GM18499 (cell line): Measurements from ENCODE around the gene NUP214.
"Not testable (repeated sequence)": the region's sequence is repeated elsewhere in the genome, so short reads cannot be mapped to it uniquely, and the experiment has no call there.

ENCODE experiments used
- ATAC-seq: cut with Tn5 transposase; IDR thresholded peaks from one replicate; pipeline ENCODE4 v1.9.1; 2021; ENCODE audit warnings: moderate number of reproducible peaks; ENCODE audit not compliant: insufficient read depth, unreplicated experiment

Gene NUP214

DNA sequence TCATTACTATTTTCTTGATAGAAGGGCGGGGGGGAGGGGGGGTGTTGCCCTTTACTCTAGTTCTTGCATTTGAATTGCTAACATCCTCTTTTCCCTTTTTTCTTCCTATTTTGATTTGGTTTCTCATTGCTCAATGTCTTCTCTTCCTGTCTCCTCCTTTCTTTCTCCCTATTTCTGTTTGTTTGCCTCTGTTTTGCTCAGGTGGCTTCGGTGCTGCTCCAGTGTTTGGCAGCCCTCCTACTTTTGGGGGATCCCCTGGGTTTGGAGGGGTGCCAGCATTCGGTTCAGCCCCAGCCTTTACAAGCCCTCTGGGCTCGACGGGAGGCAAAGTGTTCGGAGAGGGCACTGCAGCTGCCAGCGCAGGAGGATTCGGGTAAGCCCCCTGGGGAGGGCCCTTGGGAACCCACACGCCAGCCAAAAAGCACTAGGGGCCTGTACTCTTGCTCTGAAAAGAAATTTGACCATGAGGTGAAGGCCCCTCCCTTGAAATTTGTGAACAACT lies 102.6 kb downstream of the NUP214 start:
- ATAC-seq: no peak

DNA sequence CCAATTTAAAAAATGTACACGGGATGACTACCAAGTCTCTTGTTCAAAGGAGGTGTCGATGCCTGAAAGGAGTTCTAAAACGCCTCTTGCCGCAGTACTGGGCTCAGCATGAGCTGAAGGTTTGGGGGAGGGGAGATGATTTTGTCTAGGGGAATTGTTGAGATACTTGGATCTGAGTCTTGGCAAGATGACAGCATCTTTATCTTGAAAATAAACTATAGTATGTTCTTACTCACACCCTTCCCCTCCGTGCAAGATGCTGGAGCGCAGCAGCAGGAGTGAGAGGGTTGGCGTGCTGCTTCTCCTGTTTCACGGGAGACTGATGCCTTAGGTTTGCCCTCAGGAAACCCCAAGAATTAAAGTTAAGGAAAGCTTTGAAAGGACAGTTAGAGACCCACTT lies 103.6 kb downstream of the NUP214 start:
- ATAC-seq: no peak

DNA sequence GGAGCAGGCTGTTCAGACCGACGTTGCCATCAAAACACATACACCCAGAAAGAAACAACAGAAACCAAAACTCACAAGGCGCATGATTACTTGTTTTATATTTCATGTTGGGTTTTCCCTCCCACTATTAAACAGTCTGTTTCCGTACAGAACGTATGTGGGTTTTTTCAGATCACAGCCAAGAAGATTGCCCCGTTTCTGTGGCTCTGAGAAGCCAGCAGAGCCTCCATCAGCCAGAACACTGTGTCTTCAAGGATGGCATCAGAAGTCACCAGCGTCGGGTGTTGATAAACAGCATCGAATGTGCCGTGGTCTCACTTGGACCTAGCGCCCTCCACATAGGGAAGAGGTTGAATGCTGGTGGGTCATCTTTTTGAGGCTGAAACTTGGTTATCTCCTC lies 108.2 kb downstream of the NUP214 start:
- no peak for ATAC-seq

DNA sequence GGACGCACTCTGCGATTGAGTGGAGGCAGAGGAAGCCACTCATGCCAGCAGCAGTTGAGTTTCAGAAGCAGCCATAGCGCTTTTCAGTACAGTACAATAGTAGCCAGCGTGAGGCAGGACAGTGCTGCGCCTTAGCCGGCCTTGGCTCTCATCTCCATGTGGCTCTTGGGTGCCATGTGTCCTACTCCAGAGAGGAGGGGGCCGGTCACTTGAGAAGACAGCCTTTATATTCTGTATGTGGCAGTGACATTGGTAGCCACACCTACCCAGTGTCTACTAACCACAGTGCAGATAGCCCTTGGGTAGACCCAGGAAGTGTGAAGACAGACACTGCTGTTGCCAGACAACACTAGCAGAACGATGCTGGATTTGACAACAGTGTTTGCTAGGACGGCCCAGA lies 108.6 kb downstream of the NUP214 start:
- no peak for ATAC-seq

DNA sequence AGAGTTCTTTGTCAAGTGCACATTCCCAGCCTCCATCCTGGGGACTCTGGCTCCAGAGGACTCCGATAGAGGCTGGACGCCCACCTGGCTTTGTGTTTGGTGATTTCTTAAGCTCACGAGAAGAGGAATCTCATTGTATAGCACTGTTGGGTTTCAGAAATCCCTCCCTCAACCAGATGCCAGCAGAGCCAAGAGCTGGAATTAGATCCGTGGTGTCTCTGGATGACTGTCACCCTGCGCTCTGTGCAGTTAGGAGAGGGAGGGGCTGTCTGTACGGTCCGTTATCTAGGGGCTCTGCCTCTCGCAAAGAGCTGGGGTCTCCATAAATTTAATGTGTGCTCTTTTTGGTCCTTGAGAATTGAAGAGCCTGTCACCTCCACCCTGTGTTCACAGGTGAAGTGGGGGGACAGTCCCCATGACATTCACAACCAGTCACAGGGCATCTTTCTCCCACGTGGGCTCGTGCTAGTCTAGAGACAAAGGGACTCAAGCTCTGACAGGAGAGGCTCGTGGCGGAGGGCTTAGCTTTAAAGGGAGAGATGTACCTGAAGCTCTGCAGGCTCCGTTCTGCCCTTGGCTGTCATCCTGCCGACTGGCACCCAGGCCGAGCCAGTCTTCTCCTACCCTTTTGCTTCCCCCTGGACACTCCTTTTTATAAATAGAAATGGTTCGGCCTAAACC lies 109.6 kb downstream of the NUP214 start:
- no peak for ATAC-seq

DNA sequence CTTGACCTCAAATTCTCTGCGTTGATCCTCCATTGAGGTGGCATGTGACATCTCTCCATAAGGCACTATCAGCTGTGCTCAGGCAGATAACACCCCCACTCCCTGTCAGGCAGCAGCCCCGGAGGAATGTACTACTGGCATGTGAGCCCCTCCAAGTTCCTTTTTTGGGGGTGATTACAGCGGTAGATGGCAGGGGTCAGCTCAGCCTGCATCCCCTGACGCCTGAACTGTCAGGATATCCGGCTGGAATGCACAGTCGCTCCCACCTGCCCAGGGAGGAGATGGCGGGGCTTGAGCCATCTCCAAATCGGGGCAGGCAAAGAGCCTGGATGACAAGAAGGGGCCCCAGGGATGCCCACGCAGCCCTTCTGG lies 110.1 kb downstream of the NUP214 start:
- ATAC-seq: no peak

DNA sequence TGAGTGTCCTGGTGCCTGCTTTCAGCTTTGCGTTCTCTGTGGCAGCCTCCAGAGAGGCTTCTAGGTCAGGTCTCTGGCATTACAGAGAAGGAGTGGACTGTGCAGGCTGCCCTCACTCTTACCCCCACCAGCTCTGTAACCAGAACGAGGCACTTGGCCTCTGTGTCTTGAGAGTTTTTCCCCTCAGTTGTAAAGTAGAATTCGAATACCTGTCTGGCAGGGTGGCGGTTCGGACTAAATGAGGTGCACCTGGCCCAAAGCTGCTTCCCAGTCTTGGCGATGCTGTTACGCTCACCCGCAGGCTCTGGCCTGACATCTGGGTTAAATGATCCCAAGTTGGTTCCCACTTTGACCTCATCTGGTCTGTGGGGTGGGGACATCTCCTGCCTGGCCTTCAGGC lies 110.8 kb downstream of the NUP214 start:
- ATAC-seq: no peak

DNA sequence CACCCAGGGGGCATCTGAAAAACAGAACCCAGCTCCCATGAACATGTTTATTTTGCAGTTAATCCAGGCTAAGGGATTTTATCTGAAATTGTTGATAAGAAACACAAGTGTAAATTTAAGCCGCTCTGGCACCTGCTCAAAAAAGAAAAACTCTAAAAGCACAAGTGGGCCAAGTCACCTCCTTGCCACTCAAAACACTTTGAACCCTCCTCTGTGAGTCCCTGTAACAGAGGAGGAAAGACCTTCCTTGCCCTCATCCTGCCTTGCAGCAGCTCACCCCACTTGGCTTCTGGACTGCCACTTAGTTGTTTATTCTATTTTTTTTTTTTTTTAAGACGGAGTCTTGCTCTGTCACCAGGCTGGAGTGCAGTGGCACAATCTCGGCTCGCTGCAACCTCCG lies 111.4 kb downstream of the NUP214 start:
- no peak for ATAC-seq

DNA sequence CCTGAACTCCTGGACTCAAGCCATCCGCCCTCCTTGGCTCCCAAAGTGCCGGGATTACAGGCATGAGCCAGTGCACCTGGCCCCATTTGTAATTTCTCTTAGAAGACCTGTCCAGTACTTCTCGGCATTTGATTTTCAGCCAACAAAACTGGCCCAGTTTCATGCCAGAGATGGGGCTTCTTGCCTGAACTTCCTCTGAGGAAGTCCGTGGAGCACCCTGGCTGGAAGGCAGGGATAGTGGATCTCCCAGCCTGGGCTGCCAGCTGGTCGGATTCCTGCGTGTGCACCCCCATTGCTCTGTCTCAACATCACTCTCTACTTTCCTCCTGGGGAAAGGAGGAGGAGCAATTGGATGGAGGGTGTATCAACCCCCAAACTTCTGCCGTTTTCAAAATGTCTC lies 111.9 kb downstream of the NUP214 start:
- no peak for ATAC-seq

DNA sequence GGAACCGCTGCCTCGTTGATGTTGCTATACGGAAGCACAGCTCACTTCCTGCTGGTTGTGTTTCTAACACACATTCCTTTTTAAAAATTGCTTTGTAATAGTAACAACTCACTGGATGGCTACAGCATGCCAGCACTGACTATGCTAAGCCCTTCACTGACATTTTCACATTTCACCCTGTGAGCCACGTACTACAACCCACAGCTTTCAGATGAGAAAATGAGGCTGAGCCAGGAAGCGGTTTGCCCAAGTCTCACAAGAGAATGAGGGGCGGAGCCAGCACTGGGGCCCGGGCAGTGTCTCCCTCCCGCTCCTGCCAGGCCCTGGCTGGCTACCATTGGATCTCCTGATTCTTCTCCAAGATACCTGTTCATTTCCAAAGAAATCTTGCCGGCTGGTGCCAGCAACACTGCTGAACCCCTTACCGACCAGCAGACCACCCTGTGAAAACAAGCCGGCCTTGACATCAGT lies 112.6 kb downstream of the NUP214 start:
- ATAC-seq: no peak

DNA sequence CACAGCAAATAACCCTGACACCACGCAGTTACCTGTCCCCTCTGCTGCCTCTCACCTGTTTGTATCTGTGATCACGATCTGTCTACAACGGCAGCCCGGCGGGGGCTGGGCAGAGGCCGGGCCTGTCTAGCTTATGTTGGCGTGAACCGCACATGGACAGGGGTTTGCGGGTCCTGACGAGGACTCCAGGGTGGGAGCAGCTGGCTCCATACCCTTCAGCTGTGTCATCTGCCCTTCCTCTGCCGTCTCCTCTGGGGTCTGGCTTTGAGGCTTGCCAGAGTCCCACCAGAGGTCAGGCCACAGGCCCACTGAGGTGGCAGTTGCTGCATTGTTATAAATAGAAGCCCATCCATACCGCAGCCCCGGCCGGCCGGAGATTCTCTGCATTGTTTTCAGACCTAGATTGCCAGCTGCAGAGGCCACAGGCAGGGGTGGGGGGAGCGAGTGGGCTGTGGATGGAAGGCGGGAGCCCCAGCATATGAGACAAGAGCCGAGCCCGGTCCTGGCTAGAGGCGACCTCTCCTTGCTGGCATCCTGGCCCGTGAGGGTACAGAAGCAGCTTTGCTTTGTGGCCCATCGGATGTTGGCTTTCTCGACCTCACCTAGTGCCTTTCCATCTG lies 113.1 kb downstream of the NUP214 start:
- no peak for ATAC-seq

DNA sequence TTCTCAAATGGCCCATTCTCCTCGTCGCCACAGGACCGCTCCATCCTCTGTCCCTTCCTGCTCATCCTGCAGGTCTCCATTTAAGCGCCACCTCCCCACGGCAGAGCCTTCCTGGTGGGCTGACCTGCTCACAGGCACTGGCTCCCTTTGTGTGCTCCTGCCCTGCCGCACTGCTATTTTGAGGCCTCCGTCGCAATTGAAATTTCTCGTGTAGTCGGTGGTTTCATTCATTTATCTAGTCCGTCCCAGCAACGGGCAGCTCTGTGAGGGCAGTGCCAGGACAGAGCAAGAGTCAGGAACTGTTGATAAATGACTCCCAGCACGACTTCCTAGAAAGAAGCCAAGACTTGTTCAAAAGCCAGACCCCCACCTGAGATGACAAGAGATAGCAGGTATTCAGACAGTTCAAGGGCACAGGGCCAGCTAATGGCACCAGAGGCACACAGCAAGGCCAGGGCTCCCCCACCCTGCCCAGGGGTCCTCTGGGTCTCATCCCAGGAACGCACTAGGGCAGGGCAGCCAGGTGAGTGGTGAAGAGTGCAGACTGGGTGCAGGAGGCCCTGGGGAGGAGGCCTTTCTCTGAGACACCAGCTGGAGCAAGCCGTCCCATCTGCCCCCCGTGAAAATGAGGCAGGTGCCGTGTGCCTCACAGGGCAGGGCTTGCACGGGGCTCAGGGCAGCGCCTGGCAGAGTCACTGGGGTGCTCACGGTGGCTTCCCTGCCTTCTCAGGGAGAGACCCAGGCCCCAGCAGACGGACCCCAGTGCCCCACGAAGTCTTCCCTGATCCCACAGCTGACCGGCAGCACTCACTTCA lies 114.0 kb downstream of the NUP214 start:
- no peak for ATAC-seq

DNA sequence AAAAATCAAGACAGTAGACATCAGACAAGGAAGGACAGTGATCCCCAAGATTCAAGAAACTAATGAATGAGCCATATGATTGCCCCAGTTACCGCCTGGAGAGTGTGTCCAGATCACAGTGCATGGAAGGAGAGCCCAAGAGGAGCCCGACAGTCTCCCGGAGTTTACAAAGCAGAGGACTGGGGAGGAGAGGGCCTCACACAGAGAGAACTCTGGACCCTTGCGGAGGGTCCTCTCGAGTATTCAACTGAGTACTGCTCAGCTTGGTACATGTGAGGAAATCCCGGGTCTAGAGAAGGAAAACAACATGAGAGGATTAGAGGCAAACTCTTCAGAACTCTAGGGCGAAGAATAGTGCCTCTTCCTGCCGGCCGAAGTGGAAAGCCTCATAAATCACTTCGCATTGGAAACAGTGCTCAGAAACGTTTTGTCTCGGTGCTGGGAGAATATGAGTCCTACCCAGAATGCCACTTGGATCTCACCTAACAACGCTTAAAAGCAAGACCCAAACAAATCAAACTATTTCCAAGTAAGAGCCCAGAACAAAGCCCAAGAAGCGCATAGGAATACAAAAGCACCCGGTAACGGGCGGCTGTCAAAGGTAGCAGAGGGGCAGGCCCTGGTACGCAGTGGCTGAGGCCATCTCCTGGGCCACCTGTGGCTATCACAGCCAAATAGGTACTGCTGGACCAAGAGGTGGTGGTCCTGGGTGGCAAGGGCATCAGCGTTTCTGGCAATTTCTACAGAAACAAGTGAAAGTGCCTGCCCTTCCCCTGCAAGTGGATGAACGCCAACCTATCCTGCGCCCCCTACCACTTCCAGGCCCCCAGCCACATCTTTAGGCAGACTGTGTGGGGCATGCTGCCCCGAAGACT lies 114.9 kb downstream of the NUP214 start:
- no peak for ATAC-seq

DNA sequence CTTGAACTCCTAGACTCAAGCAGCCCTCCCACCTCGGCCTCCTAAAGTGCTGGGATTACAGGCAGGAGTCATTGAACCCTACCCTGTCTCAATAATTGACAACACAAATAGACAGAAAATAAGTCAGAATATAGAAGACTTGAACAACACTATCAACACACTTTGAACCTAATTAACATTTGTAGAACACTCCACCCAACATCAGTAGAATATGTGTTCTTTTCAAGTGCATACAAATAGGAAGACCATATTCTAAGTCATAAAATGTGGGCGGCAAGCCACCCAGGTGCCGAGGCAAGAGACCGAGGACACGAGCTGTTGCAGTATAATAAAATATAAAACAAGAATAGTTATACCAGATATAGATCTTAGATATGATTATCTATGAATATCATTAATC lies 118.9 kb downstream of the NUP214 start:
- not testable (repeated sequence) for ATAC-seq

DNA sequence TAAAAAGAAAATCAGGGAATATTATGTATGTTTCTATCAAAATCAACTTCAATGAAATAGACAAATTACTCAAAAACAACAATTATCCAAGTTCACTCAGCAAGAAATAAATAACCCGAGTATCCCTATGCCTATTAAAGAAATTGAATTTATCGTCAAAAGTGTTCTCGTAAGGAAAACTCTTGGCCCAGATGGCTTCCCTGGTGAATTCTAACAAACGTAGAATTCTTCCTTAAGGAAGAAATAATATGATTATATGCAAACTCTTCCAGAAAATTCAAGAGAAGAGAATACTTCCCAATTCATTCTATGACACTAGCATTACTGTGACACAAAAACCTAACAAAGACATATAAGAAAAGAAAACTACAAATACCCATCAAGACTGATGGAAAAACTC lies 121.2 kb downstream of the NUP214 start:
- no peak for ATAC-seq

DNA sequence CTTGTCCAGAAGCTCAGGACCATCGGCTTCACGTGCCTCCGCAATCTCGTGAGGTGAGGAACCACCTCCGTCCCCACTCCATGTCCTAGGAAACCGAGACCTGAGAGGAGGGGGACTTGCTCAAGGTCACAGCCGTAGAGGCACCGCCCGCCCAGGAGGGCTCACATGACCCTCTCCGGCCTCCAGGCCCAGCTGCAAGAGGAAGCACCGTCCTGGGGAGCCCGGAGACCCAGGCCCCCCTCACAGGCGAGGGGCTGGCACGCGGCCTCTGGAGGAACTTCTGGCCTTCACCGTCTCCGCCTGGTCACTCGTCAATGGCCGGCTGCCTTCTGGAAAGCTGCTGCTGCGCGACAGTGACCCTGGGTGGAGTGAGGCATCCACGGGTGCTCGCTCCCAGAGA lies 126.7 kb downstream of the NUP214 start:
- ATAC-seq: no peak

DNA sequence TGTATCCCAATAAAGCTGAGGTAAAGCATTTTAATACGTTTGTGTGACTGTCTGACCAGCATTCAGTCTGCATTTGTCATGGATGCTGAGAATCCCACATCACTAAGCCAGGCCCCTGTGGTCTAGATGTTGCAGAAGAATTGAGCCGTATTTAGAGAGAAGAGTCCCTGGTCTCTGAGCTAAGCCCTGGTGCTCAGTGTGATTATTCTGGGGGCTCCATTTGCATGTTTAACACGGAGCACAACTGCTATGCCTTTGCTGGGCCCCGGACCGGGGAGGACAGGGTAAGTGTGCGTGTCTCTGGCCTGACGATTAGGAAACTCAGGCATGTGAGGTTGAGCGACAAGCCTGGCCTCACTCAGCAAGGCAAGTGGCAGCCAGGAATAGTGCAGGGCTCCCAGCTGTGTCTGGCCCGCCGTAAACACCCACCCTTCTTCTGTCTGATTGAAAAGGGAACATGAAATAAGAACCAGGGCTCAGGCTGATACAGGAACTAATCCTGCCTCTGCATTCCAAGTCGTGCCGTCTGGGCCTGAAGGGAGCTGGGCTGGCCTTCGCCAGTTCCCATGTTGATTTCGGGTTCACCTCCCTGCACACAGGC lies 128.6 kb downstream of the NUP214 start:
- no peak for ATAC-seq

DNA sequence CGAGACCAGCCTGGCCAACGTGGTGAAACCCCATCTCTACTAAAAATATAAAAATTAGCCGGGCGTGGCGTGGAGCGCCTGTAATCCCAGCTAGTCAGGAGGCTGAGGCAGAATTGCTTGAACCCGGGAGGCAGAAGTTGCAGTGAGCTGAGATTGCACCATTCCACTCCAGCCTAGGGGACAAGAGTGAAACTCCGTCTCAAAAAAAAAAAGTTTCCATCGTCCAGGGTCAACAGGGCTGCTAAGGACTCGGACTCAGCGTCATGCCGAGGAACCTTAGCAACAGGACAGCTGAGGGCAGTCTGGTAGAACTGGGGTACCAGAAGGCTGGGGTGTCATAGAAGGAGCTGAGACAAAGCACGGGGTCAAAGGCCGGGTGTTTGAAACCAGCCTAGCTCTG lies 129.2 kb downstream of the NUP214 start:
- ATAC-seq: no peak

DNA sequence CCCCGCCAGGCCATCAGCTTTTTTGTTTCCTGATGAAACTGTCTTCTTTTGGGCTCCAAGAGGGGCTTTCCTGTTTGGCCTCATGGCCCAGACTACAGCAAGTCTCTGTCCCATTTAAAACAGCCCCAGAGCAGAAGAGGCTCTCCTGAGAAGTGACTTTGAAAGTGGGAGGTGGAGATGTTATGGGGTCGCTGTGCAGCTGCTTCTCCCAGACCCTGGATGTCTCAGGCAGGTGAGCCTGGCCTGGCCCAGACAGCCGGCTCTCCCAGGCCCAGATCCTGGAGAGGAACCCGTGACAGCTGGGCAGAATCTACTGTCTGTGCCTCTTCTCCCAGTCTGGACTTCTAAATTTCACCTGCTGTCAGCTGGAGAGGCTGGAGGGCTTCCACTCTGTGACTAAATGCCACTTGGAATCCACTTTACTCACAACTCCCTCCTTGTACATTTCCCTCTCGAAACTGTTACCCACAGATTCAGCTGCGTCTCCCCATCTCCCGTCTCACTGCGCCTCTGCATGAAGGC lies 130.4 kb downstream of the NUP214 start:
- no peak for ATAC-seq
